GM23338 (cell line): ENCODE results near the gene TMEM150A. TPM values are rescaled to one million over a fixed set of nuclear protein-coding genes. Genes with fewer than 3 reads are reported as not detected.

ENCODE experiments used
- CREB1 ChIP-seq: fragments of 250-450 bp; sonication (Bioruptor Pico); IDR thresholded peaks from 2 replicates; pipeline ENCODE4 v1.5.0; 2020; ENCODE audit warnings: low read depth, mild to moderate bottlenecking, moderate library complexity
- JUNB ChIP-seq: IDR thresholded peaks from one replicate; pipeline ENCODE4 v1.6.1; 2016; ENCODE audit warnings: antibody characterized with exemption; ENCODE audit not compliant: unreplicated experiment
- NANOG ChIP-seq: IDR thresholded peaks from 2 replicates; pipeline ENCODE4 v1.6.1; 2016; ENCODE audit warnings: antibody characterized with exemption, borderline replicate concordance
- ZNF114 ChIP-seq: fragments of 250-450 bp; sonication (Bioruptor Pico); IDR thresholded peaks from 2 replicates; pipeline ENCODE4 v1.5.0; 2020; ENCODE audit warnings: mild to moderate bottlenecking, moderate library complexity
- ZNF331 ChIP-seq: fragments of 250-450 bp; sonication (Bioruptor Pico); IDR thresholded peaks from 2 replicates; pipeline ENCODE4 v1.5.0; 2020; ENCODE audit warnings: low read depth, mild to moderate bottlenecking, moderate library complexity
- ZNF462 ChIP-seq: fragments of 250-450 bp; sonication (Bioruptor Pico); IDR thresholded peaks from 2 replicates; pipeline ENCODE4 v1.5.0; 2020; ENCODE audit warnings: mild to moderate bottlenecking, moderate library complexity
- polyA plus RNA-seq: library from polyadenylated mRNA; unstranded; fragments of >200 nt; fragmentation: Nextera tagmentation; extraction: Ambion mirVana; gene quantifications from 2 replicates; pipeline ENCODE4 v1.2.1, GENCODE V29; 2016
- total RNA-seq: library from RNA; depleted of rRNA; stranded (reverse); fragments of >200 nt; shearing (Covaris generic); gene quantifications from 2 replicates; pipeline ENCODE4 v1.2.3, GENCODE V29; 2014
- TF ChIP-seq, protein P1 (sequence below), 2 experiments: fragments of 200-600 bp in 1 of 2; sonication (generic) in 1 of 2; conservative IDR thresholded peaks; 2 replicates each; pipeline versions ENCODE4 v1.5.1 to v1.6.1; 2016 to 2017; ENCODE audit warnings: antibody characterized with exemption in 2 of 2, low read depth in 2 of 2, mild to moderate bottlenecking in 2 of 2, moderate library complexity in 1 of 2

TMEM150A gene
- total and polyA plus RNA-seq, 2 experiments from 2014 or later: 16.4 to 27.9 TPM

DNA sequence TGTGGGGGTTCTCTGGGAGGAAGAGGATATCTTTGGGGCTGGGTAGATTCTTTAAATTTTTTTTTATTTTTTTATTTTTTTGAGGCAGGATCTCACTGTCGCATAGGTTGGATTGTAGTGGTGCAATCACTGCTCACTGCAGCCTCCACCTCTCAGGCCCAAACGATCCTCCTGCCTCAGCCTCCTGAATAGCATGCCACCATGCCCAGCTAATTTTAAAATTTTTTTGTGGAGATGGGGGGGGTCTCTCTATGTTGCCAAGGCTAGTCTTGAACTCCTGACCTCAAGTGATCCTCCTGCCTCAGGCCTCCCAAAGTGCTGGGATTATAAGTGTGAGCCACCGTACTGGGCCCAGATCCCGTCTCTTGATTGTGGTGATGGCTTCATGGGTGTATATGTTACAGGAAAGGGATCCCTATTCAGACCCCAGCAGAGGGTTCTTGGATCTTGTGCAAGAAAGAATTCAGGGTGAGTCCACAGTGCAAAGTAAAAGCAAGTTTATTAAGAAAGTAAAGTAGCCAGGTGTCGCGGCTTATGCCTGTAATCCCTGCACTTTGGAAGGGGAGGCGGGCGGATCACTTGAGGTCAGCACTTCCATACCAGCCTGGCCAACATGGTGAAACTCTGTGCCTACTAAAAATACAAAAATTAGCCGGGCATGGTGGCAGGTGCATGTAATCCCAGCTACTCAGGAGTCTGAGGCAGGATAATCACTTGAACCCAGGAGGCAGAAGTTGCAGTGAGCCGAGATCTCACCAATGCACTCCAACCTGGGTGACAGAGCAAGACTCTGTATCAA lies 11.4 kb upstream of the TMEM150A start (continued):
- TF ChIP-seq ZNF462 (CRISPR knock-in tag) (no peak), NANOG (no peak), ZNF114 (no peak), CREB1 (CRISPR knock-in tag) (no peak), ZNF331 (CRISPR knock-in tag) (no peak), JUNB (no peak)
- TF ChIP-seq, protein P1, sequence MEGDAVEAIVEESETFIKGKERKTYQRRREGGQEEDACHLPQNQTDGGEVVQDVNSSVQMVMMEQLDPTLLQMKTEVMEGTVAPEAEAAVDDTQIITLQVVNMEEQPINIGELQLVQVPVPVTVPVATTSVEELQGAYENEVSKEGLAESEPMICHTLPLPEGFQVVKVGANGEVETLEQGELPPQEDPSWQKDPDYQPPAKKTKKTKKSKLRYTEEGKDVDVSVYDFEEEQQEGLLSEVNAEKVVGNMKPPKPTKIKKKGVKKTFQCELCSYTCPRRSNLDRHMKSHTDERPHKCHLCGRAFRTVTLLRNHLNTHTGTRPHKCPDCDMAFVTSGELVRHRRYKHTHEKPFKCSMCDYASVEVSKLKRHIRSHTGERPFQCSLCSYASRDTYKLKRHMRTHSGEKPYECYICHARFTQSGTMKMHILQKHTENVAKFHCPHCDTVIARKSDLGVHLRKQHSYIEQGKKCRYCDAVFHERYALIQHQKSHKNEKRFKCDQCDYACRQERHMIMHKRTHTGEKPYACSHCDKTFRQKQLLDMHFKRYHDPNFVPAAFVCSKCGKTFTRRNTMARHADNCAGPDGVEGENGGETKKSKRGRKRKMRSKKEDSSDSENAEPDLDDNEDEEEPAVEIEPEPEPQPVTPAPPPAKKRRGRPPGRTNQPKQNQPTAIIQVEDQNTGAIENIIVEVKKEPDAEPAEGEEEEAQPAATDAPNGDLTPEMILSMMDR (conservative IDR thresholded peaks at IDR 0.05; ENCODE audit: low read depth in 2 of 2): no peak
